Erythroblast (primary cell): ENCODE results near the gene EIPR1.

Experiments used
- DNase-seq, 2 experiments: peaks; one replicate each; lab custom pipeline; 2025; lab: John Stamatoyannopoulos, UW
- GATA1 ChIP-seq: IDR thresholded peaks from 2 replicates; pipeline ENCODE4 v1.6.1; 2011; ENCODE audit warnings: low read depth, mild to moderate bottlenecking, control low read depth, low read length, moderate library complexity
- POLR2A ChIP-seq: IDR thresholded peaks from 2 replicates; pipeline ENCODE4 v1.6.1; 2011; ENCODE audit warnings: mild to moderate bottlenecking, low read length

The EIPR1 gene

DNA sequence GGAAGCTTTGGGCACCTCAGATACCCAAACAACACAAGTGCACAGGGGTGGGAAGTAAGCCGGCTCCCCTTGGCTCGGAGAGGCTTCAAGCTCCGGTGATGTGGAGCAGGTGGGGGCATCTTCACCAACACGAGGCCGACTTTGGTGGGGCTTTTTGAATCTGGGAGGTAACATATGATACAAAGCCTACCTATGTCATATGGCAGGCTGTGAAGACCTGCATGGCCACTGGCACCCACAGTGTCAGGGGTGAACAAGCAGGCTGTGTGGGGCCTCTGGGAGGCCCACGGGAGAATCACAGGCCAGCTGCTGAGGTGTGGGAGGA is 109.0 kb downstream of the EIPR1 start:
- DNase-seq = no peak
- TF ChIP-seq POLR2A (no peak), GATA1 (no peak)

DNA sequence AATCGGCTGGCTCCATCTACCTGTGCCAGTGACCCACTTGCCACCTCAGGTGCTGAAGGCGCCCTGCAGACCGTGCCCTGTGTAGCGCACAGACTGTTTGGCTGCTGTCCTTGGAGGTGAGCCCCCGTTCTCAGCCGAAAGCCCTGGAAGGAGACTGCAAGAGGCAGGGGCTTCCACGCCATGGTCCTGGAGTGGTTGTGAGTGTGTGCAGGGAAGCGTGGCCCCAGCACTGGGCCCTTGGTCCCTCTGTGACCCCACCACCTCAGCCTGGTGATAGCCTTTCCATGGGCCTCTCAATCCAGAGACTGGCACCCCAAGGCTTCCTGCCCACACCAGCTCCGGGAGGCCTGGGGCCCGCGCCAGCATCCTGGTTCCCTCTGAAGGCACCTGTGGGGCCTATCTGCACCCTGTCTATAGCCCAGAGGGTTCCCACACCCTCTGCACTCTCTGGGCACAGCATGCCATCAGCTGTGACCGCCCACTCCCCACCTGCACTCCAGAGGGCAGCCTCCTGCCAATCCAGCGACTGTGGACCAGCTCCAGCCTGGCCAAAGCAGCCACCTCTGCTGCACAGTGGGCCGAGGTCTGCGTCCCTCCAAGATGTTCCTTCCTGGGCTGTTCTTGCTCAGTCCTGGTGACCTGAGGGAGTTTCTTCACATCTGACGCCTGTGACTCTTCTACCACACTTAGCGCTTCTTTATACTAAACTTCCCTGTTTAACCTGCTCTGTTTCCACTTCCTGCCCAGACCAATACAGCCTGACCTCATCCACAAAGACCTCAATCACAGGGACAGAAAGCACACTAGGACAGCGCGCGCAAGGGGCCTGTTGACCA is 109.5 kb downstream of the EIPR1 start:
- TF ChIP-seq GATA1 = no peak
- TF ChIP-seq POLR2A = no peak
- no peak for DNase-seq

DNA sequence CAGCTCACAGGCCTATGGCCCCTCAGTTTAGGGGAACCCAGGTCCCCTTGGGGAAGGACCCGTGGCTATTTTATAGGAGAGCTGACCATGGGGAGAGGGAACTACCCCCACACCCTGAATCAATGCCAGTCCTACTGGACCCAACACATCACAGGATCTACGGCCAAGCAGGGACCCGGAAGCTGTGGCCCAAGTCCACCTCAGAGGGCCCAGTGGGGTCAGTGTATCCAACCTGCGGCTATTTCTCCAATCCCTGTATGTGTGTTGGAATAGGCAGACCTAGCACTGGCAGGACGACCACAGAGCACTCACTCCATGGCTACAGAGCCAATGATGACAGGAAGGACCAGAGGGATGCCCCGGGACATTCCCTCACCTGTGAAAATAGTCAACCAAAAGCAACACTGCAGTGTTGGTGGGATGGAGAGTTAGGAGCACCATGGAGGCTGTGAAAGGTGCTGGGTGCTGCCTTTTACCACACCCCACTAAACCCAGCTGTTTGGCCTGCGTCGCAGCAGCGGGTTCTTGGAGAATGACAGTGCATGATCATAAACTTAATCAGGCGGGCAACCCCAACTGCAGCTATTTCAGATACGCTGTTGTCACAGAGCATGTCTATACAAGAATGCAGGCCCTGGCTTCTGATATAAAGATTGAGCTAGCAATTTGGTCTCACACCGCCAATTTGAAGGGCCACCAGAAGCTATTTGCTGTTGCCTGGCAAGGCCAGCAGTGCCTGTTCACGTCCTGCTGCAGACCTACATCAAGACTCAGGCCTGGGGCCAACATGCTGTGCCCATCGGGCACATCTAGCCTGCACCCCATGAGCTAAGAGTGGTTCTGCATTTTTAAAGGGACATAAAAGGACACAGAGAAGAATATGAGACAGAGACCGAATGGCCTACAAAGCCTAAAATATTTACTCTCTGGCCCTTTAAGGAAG is 110.4 kb downstream of the EIPR1 start:
- TF ChIP-seq GATA1 (no peak), POLR2A (no peak)
- no peak for DNase-seq

DNA sequence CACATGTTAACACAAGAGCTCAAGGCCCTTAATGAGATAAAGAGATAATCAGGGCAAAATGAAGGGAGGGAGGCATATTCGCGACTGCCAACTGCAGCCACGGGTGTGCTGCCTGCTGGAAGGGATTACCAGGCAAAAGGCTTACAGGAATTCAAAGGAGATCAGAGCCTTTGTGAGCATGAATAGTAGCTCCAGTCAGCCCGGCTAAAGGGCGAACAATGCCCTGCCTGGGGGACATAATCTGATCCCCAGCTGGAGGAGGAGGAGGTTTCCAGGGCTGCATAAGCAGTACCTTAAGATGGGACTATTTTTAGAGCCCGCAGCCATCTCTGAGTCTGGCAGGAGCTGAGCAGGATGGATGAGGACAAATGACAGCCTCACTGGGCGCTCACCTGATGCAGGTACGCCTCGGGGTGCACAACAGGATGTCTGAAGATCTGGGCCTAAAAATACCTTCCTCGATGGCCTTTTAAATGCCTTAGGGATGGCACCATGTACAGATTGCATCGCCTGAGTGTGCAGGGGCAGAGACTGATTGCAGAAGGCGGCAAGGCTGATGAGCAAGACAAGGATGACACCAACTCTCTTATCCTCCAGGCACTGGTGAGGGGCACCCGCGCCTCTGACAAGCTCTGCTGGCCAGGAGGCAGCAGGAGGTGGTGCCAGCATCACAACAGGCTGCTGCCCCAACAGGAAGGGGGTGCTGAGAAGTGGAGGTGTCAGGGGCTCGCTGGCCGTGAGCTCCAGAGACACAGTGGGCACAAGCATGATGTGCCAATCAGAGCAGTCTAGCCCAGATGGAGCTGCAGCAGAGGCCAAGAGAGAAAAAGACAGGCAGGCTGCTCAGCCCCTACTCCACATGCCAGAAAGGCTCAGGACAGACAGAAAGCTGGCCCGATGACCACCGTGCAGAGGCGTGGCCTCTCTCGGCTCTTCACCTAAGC is 111.4 kb downstream of the EIPR1 start:
- TF ChIP-seq GATA1 (no peak), POLR2A (no peak)
- DNase-seq = no peak

DNA sequence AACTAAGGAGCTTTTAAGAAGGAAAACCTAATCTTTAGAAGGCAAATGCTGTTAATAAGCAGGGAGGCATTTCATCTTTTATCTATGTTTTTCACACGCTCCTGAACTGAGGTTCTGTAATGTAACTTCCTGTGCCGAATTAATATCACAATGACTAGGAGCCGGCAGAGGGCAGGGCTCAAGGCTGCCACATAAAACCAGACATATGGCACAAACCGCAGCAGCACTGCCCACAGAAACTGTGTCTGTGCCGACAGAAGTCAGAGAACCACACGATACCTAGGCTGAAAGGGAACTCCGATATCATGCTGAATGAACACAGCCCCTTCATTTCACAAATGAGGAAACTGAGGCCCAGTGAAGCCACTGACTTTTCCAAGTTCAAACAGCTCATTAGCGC is 112.1 kb downstream of the EIPR1 start:
- DNase-seq = no peak
- no peak for TF ChIP-seq POLR2A
- no peak for TF ChIP-seq GATA1

DNA sequence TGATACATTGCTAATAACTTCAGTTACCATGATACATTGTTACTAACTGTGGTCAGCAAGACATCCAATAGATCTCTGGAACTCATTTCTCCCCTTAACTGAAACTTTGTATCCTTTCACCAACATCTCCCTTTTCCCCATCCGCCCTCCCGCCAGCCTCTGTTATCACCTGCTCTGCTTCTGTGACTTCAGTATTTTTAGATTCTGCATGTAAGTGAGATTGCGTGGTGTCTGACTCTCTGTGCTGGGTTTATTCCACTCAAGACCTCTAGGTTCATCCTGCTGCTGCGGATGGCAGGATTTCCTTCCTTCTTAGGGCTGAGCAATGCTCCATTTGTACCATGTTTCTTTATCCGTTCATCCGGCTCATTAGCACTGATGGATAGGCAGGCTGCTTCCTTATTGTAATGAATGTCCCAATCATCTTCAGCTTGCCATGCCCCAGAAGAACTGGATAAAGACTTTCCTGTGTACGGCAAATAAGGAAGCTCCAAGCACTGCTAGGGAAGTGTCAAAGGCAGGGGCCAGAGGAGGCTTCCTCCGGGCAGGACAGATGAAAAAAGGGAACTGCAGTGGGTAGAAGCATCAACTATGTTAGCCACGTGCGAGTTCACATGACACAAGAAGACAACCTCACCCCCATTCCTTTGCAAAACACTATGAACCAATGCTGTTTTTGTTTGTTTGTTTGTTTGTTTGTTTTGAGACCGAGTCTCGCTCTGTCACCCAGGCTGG is 113.4 kb downstream of the EIPR1 start:
- no peak for DNase-seq

DNA sequence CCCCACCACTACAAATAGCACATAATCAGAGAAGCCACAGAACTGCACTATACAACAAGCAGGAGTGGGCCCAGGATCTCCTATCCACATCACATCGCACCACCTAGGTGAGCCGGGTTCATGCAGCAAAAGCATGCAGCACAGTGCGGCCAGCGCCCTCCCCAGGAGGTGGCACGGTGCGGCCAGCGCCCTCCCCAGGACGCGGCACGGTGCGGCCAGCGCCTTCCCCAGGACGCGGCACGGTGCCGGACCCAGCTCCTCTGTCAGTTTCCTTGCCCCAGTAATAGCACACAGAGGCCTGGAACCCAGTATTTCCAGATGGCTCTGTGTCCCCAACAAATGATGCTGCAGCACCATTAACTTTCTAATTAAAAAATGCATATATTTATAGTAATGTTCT is 114.1 kb downstream of the EIPR1 start:
- TF ChIP-seq GATA1 (no peak), POLR2A (no peak)
- no peak for DNase-seq

More for the DNA sequence above, 113.4 kb downstream of the EIPR1 start:
- TF ChIP-seq GATA1 (no peak), POLR2A (no peak)

DNA sequence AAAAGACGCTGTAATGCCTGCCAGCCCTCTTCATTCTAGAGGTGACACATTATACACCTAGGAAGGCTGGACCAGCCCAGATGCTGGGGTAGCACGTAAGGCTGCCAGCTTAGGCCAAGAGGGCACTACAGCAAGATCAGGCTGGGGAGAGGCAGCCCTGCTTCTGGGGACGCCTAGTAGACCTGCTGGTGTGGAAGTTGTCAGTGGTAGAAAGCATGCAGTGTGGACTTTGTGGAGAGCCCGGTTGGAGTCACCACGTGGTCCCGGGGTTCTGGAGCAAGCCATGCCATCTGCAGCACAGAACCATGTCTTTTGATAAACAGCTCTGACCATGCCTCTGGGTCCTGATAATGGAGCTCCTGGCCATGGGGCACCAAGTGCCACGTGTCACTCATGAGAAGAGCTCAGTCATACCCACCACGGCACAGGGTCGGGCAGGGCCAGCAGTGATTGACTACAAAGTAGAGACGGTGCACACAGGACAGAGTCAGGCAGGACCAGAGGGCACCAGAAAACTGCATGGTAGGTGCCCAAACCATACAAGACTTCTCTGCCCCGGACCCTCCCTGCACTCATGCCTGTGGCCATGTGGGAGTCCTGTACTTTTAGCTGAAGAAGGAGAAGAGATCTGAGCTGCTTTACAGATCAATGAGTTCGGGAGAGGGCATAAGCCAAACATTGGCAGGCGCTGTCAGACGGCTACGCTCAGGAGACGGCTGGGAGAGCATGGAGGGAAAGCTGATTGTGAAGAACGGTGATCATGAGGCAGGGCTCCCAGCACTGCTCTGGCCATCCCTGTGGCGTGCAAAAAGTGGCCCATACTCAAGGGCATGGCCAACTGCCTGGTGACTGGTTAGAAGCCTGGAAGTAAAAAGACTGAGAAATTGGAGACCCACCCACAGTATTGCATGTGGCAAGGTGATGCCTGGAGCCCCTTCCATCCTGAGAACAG is 114.9 kb downstream of the EIPR1 start:
- no peak for DNase-seq
- TF ChIP-seq GATA1 (no peak), POLR2A (no peak)

DNA sequence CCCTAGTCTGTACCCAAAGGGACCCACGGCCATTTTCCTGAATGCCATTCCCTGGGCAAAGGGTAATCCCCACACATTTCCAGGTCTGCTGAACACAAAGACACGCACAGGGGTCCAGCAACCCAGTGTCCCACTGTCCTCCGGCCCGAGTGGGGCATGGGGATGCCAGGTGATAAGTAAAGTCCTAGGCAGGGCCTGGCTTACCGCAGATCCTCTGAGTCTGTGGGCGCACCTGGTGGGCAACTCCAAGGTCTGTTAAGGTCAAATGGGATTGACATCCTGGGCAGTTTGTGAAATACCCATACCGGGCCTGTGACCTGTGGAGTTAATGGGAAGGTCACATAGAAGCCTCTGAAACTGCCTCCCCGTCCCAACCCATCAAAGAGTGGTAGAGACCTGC is 116.1 kb downstream of the EIPR1 start:
- no peak for DNase-seq
- TF ChIP-seq GATA1 (no peak), POLR2A (no peak)

DNA sequence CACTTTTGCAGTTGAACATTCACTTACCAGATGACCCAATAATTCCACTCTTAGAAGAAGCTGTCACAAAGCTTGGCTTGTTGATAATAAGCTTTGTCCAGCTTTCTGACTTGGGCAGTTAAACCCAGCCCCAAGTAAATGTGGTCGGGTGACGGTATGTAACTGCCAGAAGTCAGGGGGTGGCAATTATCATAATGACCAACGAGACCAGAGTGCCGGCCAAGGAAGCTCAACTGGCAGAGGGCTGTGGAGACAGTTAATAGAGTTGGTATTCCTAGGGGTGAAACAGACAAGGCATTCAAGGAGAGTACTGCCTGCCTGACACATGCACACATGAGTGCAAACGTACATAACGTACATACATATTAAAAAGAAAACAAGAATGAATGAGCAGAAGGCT is 116.7 kb downstream of the EIPR1 start:
- TF ChIP-seq POLR2A = no peak
- no peak for TF ChIP-seq GATA1
- DNase-seq = no peak

DNA sequence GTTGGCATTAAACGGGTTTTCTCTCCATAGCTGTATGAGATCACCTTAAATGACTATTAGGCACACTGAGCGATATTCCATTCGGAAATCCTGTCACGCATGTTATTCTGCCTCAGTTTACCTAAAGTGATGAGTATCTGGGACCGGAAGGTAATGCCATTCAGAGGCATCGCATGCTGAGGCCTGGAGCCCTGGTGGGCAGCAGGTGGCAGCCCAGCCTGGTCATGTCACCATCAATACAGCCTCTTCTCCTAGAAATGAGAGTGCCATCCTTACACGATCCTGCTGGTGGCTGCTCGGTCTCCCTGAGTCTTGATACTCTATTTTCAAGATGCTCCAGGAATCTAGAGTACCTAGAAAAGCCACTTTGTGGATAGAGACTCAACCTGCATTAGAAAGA is 119.8 kb downstream of the EIPR1 start:
- DNase-seq = no peak
- no peak for TF ChIP-seq POLR2A
- TF ChIP-seq GATA1 = no peak

DNA sequence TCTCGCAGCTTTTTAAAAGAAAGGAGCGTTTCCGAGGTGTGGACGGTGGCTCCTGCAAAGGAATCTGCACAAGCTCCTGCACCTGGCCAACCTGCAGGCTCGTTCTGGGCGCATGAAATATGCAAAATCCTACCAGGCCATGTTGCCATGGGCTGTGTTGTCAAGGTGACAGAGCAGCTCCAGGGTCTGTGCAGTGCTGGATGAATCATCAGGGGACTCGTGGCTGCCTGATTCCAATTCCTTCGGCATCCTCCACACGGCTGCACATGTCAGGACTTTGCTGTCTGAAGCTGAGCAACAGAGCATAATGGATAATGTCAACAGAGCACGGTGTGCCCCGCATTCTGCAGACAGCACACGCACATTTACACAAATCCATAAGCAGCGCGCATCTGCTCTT is 120.5 kb downstream of the EIPR1 start:
- no peak for DNase-seq
- TF ChIP-seq POLR2A (no peak), GATA1 (no peak)

DNA sequence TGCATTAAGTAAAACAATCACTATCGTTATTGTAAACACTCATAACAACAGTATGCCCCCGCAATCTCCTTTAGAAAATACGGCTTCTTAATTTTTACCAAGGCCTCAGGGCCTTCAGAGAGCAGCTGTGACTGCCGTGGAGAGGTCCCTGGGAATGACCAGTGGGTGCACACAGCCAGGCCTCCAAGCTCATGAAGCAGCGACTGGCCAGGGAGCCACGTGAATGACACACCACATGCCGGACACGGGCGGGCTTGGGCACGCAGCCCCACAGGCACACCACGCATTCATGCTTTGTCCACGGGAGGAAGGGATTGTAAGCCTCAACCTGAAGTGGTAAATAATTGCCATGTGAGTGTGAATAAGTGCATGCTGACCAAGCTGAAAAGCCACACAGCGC is 121.0 kb downstream of the EIPR1 start:
- TF ChIP-seq GATA1 (no peak), POLR2A (no peak)
- DNase-seq = no peak
